ENCODE measurements around the gene KLHDC3. TPM values are rescaled to one million over a fixed set of nuclear protein-coding genes. Genes with fewer than 3 reads are reported as not detected.

Gene KLHDC3
- total and polyA plus RNA-seq, 2 of the 13 experiments (the other 11 are each of a cell fraction or from before 2014, with no cell fraction given), result 78.3 to 91.5 TPM

DNA sequence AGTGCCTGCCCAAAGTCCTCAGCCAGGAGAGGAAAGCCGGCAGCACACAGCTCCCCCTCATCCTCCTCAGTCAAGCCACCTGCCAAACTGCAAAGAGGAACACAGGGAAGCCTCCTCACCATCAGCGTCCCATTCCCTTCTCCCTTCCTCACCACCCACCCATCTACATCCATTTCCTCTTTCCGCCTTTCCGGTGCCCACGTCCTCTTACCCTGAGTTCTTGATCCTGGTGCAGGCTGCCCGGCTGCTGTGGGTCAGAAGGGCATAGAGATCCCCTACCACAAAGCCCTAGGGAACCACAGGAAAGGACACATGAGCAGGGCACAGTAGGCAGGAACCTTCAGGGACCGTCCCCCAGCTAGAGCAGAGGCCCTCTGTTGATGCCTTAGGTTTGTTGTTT is 47.5 kb upstream of the KLHDC3 start:
- no peaks in the 10 kb centered on the region for H3K27me3 ChIP-seq (ENCODE audit: control insufficient read depth in 1 of 2, insufficient read depth in 2 of 2, low read length in 2 of 2)
- peaks cover 43% of the 10 kb centered on the region for H3K4me1 ChIP-seq (ENCODE audit: insufficient read depth, low read length)
- no peak overlapping the region for H2AFZ ChIP-seq (ENCODE audit: low read length)
- no peak overlapping the region for H3K4me3 ChIP-seq (replicated peaks in 1 of 3; ENCODE audit: insufficient read depth in 1 of 3, low read depth in 2 of 3, low read length in 3 of 3)
- no peak overlapping the region for H3K9ac ChIP-seq (ENCODE audit: insufficient read depth, low read depth, low read length)
- H3K79me2 ChIP-seq (ENCODE audit: insufficient read depth, low read length), result no peaks in the 10 kb centered on the region
- H3K36me3 ChIP-seq (replicated peaks in 1 of 2; ENCODE audit: control insufficient read depth in 1 of 2, insufficient read depth in 2 of 2, low read length in 2 of 2), result 0 out of 5 replicates have a peak, but pooled peaks cover 0 to 1% of the 10 kb centered on the region in 2 experiments
- H3K9me3 ChIP-seq (ENCODE audit: low read length), result no peaks in the 10 kb centered on the region
- intact Hi-C loops (cut with micrococcal nuclease; ENCODE audit: unreplicated experiment), result no loop called here
- TF ChIP-seq FOXO1 (CRISPR knock-in tag; IDR thresholded peaks at IDR 0.05) (no peak), TGIF2 (CRISPR knock-in tag; IDR thresholded peaks at IDR 0.05) (no peak), KAT8 (CRISPR knock-in tag; IDR thresholded peaks at IDR 0.05) (no peak), ZNF224 (CRISPR knock-in tag; IDR thresholded peaks at IDR 0.05) (no peak), CBFB (CRISPR knock-in tag; IDR thresholded peaks at IDR 0.05) (no peak), SRSF9 (IDR thresholded peaks at IDR 0.05; ENCODE audit: borderline replicate concordance, insufficient read depth, low read depth, low read length, poor library complexity, severe bottlenecking) (no peak), ZC3H4 (CRISPR knock-in tag; IDR thresholded peaks at IDR 0.05; ENCODE audit: borderline replicate concordance) (no peak)
- TF ChIP-seq, protein P1, sequence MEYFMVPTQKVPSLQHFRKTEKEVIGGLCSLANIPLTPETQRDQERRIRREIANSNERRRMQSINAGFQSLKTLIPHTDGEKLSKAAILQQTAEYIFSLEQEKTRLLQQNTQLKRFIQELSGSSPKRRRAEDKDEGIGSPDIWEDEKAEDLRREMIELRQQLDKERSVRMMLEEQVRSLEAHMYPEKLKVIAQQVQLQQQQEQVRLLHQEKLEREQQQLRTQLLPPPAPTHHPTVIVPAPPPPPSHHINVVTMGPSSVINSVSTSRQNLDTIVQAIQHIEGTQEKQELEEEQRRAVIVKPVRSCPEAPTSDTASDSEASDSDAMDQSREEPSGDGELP (IDR thresholded peaks at IDR 0.05; ENCODE audit: borderline replicate concordance, low read depth), result no peak
- TF ChIP-seq, protein P2, sequence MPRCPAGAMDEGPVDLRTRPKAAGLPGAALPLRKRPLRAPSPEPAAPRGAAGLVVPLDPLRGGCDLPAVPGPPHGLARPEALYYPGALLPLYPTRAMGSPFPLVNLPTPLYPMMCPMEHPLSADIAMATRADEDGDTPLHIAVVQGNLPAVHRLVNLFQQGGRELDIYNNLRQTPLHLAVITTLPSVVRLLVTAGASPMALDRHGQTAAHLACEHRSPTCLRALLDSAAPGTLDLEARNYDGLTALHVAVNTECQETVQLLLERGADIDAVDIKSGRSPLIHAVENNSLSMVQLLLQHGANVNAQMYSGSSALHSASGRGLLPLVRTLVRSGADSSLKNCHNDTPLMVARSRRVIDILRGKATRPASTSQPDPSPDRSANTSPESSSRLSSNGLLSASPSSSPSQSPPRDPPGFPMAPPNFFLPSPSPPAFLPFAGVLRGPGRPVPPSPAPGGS (CRISPR knock-in tag; IDR thresholded peaks at IDR 0.05), result no peak
- TF ChIP-seq, protein P3, sequence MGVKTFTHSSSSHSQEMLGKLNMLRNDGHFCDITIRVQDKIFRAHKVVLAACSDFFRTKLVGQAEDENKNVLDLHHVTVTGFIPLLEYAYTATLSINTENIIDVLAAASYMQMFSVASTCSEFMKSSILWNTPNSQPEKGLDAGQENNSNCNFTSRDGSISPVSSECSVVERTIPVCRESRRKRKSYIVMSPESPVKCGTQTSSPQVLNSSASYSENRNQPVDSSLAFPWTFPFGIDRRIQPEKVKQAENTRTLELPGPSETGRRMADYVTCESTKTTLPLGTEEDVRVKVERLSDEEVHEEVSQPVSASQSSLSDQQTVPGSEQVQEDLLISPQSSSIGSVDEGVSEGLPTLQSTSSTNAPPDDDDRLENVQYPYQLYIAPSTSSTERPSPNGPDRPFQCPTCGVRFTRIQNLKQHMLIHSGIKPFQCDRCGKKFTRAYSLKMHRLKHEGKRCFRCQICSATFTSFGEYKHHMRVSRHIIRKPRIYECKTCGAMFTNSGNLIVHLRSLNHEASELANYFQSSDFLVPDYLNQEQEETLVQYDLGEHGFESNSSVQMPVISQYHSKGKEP (CRISPR knock-in tag; IDR thresholded peaks at IDR 0.05), result no peak
- TF ChIP-seq, protein P4, sequence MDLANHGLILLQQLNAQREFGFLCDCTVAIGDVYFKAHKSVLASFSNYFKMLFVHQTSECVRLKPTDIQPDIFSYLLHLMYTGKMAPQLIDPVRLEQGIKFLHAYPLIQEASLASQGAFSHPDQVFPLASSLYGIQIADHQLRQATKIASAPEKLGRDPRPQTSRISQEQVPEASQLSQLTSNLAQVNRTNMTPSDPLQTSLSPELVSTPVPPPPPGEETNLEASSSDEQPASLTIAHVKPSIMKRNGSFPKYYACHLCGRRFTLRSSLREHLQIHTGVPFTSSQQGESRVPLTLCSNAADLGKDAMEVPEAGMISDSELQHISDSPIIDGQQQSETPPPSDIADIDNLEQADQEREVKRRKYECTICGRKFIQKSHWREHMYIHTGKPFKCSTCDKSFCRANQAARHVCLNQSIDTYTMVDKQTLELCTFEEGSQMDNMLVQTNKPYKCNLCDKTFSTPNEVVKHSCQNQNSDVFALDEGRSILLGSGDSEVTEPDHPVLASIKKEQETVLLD (CRISPR knock-in tag; IDR thresholded peaks at IDR 0.05; ENCODE audit: low read depth), result no peak
- in situ Hi-C loops (cut with HindIII; ENCODE audit: extremely low pct_ligation_motif_present, low pct_unique_long_range_greater_than_20kb), result no loop called here
- DNase-seq (ENCODE audit: low spot score), result no peak
- BruUV-seq (replicated peaks), result no TSS peak
- POLR2A ChIA-PET, result interaction anchor here (1.0 to 3.2 kb wide), 4 partner anchors 12 to 48 kb away, joined by 3 to 25 read pairs (median 4); partner anchors contain the start of genes CNPY3, KLHDC3, PEX6 and PPP2R5D
- H3K4me2 ChIP-seq (ENCODE audit: low read depth, low read length), result no peak overlapping the region
- WGBS (ENCODE audit: low lambda C conversion rate), result 91% methylated on average over 7 of the region's 7 CpGs
- no peak for FAIRE-seq
- CTCF ChIA-PET (ENCODE audit: low intra/inter-chr PET ratio, low total read pairs), result no interaction called here
- H3K27ac ChIP-seq (ENCODE audit: extremely low read length, insufficient read depth, low read length), result no peak overlapping the region
- ATAC-seq, result no peak
- no peaks in the 10 kb centered on the region for H4K20me1 ChIP-seq (ENCODE audit: insufficient read depth, low read length)
